Measurements from ENCODE around the gene BTF3.
"Not testable (repeated sequence)": the region's sequence is repeated elsewhere in the genome, so short reads cannot be mapped to it uniquely, and the experiment has no call there.

DNA sequence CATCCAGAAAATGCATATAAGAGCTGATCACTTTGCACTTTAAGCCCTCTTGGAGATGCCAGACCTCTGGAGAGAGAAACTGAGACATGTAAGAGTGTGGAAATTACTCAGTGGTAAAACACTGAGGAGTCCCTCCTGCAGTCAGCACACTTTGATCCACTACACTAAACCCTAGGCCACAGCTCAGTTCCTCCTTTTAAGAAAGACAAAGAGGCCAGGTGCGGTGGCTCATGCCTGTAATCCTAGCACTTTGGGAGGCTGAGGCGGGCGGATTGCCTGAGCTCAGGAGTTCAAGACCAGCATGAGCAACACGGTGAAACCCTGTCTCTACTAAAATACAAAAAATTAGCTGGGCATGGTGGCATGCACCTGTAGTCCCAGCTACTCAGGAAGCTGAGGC, 11.0 kb upstream of the BTF3 start:
- TF ChIP-seq, protein P1, sequence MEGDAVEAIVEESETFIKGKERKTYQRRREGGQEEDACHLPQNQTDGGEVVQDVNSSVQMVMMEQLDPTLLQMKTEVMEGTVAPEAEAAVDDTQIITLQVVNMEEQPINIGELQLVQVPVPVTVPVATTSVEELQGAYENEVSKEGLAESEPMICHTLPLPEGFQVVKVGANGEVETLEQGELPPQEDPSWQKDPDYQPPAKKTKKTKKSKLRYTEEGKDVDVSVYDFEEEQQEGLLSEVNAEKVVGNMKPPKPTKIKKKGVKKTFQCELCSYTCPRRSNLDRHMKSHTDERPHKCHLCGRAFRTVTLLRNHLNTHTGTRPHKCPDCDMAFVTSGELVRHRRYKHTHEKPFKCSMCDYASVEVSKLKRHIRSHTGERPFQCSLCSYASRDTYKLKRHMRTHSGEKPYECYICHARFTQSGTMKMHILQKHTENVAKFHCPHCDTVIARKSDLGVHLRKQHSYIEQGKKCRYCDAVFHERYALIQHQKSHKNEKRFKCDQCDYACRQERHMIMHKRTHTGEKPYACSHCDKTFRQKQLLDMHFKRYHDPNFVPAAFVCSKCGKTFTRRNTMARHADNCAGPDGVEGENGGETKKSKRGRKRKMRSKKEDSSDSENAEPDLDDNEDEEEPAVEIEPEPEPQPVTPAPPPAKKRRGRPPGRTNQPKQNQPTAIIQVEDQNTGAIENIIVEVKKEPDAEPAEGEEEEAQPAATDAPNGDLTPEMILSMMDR (IDR thresholded peaks at IDR 0.05; ENCODE audit: low read length), result not testable (repeated sequence)
- not testable (repeated sequence) for TF ChIP-seq EZH2 (IDR thresholded peaks at IDR 0.05; ENCODE audit: borderline replicate concordance, low read length)

All from OCI-LY1 (cell line).